GM12892 (cell line): ENCODE results near the gene DLG2.

ENCODE experiments used
- DNase-seq: peaks from one replicate; pipeline ENCODE4 v3.0.0; 2011; ENCODE audit not compliant: insufficient read length
- FAIRE-seq: peaks from 2 replicates; lab custom pipeline; 2011; peaks lifted over from hg19 to GRCh38; lab: Jason Lieb, UNC
- POLR2A ChIP-seq: IDR thresholded peaks from 2 replicates; pipeline ENCODE4 v1.6.1; 2011; ENCODE audit warnings: low read depth, low read length, control low read depth
- POLR2AphosphoS5 ChIP-seq: IDR thresholded peaks from 2 replicates; pipeline ENCODE4 v1.6.1; 2011; ENCODE audit warnings: low read depth, low read length, control low read depth
- TAF1 ChIP-seq: IDR thresholded peaks from 2 replicates; pipeline ENCODE4 v1.6.1; 2011; ENCODE audit warnings: low read depth, mild to moderate bottlenecking, control low read depth, low read length, borderline replicate concordance

Gene DLG2

DNA sequence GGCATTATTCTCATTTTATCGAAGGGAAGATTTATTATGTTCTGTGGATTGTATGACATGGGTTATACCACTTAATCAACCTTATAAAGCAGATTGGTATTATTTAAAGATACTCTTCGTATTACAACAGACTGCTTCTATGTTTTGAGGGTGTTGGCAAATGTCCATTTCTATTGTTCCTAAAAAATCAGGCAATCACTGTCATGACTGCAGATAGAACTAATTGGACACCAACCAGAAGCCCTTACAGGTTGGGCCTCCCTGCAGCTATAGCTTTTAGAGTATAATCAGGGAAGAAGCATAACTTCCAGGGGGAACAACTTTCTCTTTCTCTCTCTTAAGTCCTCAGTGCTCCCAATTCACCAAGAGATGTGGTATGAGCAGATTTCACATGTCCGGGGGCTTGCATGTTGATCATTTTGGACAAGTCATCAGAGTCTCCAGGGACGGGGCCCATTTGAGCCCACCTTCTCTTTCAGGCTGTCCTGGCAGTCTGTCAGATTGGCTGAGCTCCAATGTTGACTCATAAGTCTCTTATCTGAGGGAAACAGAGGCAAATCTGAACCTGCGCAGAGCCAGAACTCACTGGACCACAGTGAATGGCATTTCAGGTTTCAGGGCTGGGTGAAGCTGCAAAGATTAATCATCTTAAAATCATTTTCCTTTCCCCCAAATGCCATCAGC lies 2077.0 kb downstream of the DLG2 start:
- FAIRE-seq (no peak), DNase-seq (no peak)
- TF ChIP-seq POLR2AphosphoS5 (no peak), POLR2A (no peak), TAF1 (no peak)

DNA sequence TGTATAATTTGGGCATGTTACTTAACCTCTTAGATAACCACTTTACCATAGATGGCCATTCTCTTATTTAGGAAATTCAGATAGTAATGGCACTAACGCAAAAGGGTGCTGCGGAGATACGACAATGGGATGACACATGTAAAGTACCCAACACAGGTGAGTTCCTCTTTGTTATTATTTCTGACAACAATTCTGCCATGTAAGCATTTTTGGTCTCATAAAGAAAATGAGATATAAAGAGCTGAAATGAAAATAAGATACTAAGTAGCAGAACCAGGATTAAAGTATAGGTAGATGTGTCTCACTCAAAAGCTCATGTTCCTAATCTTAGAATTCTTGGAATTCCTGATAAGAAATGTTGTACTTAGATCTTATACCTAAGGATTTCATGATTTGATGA lies 2080.8 kb downstream of the DLG2 start:
- FAIRE-seq (no peak), DNase-seq (no peak)
- TF ChIP-seq TAF1 = no peak
- no peak for TF ChIP-seq POLR2AphosphoS5
- no peak for TF ChIP-seq POLR2A

DNA sequence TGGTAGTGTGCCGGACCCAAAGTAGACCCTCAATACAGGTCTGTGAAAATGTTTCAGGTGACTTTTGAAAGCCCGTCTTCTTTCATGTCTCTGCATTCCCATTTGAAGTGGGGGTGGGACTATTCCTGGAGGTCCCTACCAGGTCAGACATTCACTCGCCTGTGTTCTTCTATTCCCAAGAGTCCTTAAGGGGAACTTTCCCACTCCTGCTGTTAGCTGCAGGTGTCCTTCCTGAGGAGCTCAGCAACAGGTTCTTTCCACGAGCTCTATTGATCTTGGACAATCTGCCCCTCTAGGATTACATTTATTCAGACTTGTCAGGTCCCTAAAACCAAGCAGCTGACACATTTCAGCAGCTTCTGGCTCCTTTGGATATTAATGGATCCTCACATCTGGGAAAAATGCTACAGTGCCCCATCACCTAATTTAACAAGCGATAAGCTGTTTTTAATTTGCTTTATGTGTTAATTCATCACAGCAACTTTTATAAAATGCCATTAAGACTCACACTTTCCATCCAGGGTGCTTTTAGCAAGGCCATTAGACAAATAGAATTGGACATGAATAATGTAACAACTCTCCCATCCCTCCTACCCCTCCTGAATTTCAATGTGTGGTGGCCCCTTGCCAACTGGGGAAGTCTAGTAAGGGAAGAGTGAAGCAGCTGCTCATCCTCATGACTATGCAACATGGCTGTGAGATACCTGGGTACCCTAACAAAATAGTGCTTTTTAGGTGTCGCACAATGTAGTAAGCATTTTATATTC lies 2081.5 kb downstream of the DLG2 start:
- no peak for TF ChIP-seq POLR2A
- TF ChIP-seq TAF1 = no peak
- no peak for TF ChIP-seq POLR2AphosphoS5
- DNase-seq = no peak
- FAIRE-seq = no peak

DNA sequence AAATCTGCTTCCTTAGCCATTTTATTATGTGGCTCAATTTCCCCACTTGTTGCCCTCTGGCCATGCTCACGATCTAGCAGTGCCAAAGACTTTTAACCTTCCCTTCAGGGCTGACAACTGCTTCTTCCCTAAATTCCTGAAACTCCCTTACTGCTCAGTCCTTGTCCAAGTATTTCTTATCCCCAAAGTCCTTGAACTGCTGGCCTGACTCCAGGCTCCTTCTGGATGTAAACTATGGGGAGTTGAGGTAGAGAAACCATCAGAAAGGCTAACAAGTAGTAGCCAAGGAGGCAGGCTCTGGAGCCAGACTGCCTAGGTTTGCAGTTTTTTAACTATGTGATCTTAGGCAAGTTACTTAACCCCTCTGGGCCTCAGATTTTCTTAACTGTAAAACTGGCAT lies 2082.3 kb downstream of the DLG2 start:
- FAIRE-seq (no peak), DNase-seq (no peak)
- no peak for TF ChIP-seq POLR2A
- TF ChIP-seq POLR2AphosphoS5 = no peak
- TF ChIP-seq TAF1 = no peak

DNA sequence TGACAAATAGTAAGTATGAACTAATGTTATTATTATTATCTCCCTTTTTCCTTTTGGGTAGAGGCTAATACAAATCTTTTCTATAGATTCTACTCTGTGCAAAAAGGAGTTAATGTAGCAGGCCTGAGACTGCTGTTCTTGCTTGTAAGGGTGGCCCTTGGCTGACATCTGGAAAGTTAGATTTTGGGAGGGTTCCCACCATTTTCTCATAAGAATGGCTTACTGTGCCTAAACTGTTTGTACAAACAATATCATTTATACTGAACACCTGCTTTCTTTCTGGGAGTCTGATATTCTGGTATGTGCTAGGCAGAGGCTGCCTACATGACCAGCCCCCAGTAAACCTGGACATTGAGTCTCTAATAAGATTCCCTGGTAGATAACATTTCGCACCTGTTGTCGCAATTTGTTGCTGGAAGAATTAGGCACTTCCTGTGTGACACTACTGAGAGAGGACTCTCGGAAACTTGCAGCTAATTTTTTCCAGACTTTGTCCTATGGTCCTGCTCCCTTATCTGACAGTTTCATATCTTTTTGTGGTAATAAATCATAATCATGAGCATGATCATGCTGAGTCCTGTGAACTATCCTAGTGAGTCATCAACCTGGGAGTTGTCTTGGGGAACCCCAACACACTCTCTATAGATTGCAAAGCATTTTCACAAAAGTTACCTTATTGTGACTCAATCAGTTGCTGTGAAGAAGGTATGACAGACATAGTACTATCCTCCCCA lies 2083.3 kb downstream of the DLG2 start:
- no peak for FAIRE-seq
- no peak for TF ChIP-seq POLR2A
- TF ChIP-seq POLR2AphosphoS5 = no peak
- no peak for TF ChIP-seq TAF1
- DNase-seq = no peak

DNA sequence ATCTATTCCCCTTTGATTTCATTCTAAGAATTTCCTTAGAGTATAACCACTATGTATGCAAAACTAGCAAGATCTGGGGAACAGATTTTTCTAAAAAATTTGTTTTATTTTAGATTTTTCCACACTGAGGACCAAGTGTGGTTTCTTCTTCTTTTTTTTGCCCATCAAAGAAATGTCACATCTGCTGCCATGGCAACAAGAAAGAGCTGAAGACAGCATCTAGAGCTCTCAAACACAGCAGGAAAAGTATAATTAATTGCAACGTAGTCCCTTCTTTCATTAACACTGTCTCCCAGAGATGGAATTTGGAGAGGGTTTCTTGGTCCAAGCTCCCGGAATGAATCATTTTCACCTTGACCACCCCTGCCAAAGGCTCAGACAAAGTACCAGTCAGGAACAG lies 2084.3 kb downstream of the DLG2 start:
- TF ChIP-seq POLR2AphosphoS5 (no peak), TAF1 (no peak), POLR2A (no peak)
- DNase-seq (no peak), FAIRE-seq (no peak)

DNA sequence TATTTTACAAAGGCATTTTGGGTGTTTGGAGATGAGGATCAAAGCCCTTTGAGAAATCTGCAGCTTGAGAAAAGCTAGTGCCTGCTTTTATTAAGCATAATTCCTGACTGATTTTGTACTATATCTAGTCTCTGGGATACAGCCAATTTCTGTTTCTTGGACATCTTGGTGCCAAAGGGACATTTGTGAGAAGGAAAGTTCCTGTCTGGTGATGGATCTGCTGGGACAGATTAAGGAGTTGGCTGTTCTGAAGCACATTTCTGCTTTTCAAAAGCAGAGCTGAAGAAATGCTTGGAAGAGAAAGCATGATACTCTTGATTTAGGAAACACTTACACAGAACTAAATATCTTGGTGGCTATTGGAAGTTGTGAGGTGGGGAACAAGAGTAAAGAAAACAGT lies 2086.4 kb downstream of the DLG2 start:
- no peak for FAIRE-seq

DNA sequence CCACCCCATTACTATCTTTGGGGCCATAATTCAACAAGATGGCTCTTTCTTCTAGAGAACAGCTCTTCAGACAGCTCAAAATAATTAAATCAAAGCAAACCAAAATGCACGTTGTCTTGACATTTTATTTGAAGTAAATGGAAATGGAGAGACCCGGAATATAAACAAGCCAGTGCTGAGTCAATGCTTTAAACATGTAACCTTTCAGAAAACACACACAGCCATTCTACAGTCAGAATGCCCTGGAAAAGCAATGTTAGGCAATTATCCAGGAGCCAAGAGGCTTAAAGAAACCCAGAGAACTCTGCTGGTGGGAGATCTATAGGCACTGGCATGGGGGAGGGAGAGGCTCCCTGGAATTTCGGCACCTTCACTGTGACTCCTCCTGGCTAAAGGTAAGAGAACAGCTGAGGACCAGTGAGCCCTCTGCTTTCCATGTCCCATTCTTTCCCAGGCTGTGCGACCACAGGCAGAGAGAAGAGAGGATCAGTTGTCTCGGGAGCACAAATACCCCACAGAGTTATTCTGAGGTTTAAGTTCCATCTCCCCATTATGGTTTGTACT lies 2086.9 kb downstream of the DLG2 start:
- TF ChIP-seq POLR2AphosphoS5 = no peak
- TF ChIP-seq TAF1 = no peak
- TF ChIP-seq POLR2A = no peak
- FAIRE-seq (no peak), DNase-seq (no peak)

More for the DNA sequence above, 2086.4 kb downstream of the DLG2 start:
- TF ChIP-seq POLR2A (no peak), TAF1 (no peak), POLR2AphosphoS5 (no peak)
- no peak for DNase-seq

DNA sequence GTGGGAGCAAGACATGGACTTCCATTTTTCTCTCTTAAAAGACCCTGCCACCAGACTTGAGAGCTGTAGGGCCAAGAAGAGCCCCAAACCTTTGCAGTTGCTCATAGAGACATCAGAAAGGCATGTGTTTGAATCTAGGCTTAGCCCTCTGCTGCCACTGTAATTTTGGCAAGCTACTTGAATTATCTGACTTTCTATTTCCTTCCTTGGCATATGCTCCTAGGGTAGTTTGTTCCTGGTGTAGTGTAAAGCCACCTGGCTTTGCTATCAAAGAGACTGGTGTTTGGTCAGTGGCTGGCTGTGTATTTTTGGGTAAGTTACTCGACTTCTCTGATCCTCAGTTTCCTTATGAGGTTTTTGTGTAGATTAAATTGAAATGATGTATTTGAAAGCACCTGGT lies 2088.9 kb downstream of the DLG2 start:
- TF ChIP-seq POLR2AphosphoS5 = no peak
- no peak for TF ChIP-seq TAF1
- TF ChIP-seq POLR2A = no peak
- no peak for FAIRE-seq

DNA sequence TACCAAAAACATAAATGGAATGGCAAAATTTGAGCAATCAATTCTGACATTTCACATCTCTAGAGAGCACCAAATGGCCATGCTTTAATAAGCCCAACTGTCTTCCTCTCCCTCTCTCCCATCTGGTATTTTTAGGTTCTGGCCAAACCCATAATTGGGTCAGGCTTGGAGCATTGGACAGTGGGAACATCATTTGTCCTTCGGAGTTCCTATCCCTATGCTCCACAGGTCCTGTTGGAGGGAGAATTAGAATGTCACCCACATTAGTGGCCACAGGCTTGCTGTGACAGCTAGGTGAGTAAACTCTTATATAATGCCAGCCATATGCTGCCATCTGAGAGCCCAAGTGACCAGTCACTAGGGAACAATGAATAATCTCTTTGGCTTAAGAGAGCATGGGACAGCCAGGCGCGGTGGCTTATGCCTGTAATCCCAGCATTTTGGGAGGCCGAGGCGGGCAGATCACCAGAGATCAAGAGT lies 2090.0 kb downstream of the DLG2 start:
- no peak for FAIRE-seq
- DNase-seq = no peak
- TF ChIP-seq TAF1 = no peak
- no peak for TF ChIP-seq POLR2AphosphoS5
- no peak for TF ChIP-seq POLR2A

More for the DNA sequence above, 2088.9 kb downstream of the DLG2 start:
- DNase-seq = no peak

DNA sequence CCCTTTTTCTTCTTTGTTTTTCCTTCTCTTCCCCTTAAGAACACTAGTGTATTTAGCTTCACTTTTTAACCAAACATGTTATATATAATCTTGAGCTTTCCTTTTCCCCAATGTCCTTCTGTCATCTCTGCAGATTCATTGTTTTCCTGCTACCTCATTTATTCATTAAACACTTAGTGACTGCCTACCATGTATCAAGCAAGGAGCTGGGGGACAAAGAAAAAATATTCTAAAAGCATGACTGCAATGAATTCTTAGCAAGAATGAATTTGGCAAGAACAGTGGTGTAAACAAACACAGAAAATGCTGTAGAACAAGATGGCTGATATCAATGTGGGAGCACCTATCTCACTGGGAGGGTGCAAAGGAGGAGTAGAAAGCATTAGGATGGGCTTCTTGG lies 2094.0 kb downstream of the DLG2 start:
- DNase-seq (no peak), FAIRE-seq (no peak)
- TF ChIP-seq TAF1 = no peak

DNA sequence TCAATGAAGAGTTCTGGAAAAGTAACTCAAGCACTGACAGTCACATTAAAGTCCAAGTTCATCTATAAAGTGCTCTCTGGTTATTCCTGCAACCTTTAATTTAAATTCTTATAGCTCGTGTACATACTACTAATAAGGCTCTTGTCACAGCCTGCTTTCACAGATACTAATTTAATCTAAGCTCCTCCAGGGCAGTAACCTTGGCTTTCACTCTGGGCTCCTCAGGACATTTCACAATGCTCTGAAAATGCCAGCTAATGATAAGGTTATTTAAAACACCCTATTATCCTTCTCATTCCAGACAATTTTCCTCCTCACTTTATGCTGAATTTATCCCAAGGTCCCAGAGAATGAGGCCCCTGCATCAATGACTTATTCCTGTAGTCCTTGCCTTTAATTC lies 2098.3 kb downstream of the DLG2 start:
- DNase-seq (no peak), FAIRE-seq (no peak)
- TF ChIP-seq TAF1 = no peak
- no peak for TF ChIP-seq POLR2AphosphoS5
- no peak for TF ChIP-seq POLR2A
